Measurements from ENCODE around the gene PCDHA4.
"Not testable (repeated sequence)": the region's sequence is repeated elsewhere in the genome, so short reads cannot be mapped to it uniquely, and the experiment has no call there.

The PCDHA4 gene

DNA sequence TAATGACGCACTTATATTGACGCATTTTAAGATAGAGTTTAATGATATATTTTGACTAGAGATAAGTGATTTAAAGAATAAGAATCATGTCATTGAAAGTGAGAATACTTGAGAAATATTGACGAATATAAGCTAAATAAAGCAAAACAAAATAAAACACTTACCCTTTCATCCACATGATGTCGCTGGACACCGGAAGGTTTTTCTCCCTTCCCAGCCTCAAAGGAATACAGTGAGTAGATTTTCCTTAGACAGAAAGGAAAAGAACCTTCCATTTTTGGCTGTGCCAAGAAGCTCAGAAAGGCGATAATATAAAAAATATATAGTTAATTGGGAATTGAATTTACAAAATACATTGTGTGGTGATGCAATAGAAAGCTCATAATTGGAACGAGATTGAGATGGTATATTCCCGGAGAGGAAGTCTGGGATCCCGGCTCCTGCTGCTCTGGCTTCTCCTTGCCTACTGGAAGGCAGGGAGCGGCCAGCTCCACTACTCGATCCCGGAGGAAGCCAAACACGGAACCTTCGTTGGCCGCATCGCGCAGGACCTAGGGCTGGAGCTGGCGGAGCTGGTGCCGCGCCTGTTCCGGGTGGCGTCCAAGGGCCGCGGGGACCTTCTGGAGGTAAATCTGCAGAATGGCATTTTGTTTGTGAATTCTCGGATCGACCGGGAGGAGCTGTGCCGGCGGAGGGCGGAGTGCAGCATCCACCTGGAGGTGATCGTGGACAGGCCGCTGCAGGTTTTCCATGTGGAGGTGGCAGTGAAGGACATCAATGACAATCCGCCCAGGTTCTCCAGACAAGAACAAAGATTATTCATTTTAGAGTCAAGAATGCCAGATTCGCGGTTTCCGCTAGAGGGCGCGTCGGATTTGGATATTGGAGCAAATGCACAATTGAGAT, 14.8 kb downstream of the PCDHA4 start, which contains the start of gene PCDHA5:
TSS of gene PCDHA5 (plus strand) at position 239 of the 906 bp plus-strand sequence.
- in situ Hi-C loops (cut with MboI; ENCODE audit: low sequenced_read_pairs), result no loop called here

DNA sequence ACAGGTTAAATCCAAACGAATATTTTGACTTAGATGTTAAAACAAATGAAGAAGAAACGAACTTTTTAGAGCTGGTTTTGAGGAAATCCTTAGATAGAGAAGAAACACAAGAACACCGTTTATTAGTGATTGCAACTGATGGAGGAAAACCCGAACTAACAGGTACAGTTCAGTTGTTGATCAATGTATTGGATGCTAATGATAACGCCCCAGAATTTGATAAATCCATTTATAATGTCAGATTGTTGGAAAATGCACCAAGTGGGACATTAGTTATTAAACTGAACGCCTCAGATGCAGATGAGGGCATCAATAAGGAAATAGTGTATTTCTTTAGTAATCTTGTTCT, 15.4 kb downstream of the PCDHA4 start:
- in situ Hi-C loops (cut with MboI; ENCODE audit: low sequenced_read_pairs), result no loop called here

GRCh38 chr5:140822969-140823368, 16.1 kb downstream of the PCDHA4 start:
- in situ Hi-C loops (cut with MboI; ENCODE audit: low sequenced_read_pairs), result not testable (repeated sequence)

DNA sequence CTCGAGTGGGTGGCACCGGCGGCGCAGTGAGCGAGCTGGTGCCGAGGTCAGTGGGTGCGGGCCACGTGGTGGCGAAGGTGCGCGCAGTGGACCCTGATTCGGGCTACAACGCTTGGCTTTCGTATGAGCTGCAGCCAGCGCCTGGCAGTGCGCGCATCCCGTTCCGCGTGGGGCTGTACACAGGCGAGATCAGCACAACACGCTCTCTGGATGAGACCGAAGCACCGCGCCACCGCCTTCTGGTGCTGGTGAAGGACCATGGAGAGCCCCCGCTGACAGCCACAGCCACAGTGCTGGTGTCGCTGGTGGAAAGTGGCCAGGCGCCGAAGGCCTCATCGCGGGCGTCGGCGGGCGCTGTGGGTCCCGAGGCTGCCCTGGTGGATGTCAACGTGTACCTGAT, 16.6 kb downstream of the PCDHA4 start:
- in situ Hi-C loops (cut with MboI; ENCODE audit: low sequenced_read_pairs), result no loop called here

DNA sequence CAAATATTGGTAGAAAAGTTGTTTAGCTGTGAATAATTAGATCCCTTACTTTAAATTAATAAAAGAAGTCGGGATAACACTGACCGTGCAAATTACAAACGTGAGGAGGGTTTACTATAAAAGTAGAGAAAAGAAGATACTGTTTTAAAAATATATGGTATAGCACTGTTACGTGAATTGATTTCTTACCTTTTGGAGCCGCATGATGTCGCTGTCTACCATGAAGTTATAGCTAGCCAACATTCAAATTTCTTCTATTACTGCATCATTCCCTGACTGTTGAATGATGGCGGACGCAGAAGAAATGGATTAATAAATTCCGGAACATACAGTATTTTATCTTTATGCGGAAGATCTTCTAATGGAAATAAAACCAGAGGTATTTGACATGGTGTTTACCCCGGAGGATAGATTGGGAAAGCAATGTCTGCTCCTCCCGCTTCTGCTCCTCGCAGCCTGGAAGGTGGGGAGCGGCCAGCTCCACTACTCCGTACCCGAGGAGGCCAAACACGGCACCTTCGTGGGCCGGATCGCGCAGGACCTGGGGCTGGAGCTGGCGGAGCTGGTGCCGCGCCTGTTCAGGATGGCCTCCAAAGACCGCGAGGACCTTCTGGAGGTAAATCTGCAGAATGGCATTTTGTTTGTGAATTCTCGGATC, 21.0 kb downstream of the PCDHA4 start, which contains the start of gene PCDHA6:
TSS of gene PCDHA6 (plus strand) at position 257 of the 658 bp plus-strand sequence. CDS start at position 389, 132 bp downstream.
- in situ Hi-C loops (cut with MboI; ENCODE audit: low sequenced_read_pairs), result no loop called here

DNA sequence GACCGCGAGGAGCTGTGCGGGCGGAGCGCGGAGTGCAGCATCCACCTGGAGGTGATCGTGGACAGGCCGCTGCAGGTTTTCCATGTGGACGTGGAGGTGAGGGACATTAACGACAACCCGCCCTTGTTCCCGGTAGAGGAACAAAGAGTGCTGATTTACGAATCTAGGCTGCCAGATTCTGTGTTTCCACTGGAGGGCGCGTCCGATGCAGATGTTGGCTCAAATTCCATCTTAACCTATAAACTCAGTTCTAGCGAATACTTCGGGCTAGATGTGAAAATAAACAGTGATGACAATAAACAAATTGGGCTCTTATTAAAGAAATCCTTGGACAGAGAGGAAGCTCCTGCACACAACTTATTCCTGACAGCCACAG, 21.5 kb downstream of the PCDHA4 start:
- in situ Hi-C loops (cut with MboI; ENCODE audit: low sequenced_read_pairs), result no loop called here

- in situ Hi-C loops (cut with MboI; ENCODE audit: low sequenced_read_pairs), result not testable (repeated sequence)
These were observed 22.9 kb downstream of the PCDHA4 start for GRCh38 chr5:140829511-140830501.

GRCh38 chr5:140833993-140834392, 27.1 kb downstream of the PCDHA4 start, which contains the start of gene PCDHA7:
Gene PCDHA7 (plus strand): TSS chr5:140834269. CDS start chr5:140834384, 115 bp downstream.
- in situ Hi-C loops (cut with MboI; ENCODE audit: low sequenced_read_pairs), result no loop called here

- in situ Hi-C loops (cut with MboI; ENCODE audit: low sequenced_read_pairs), result not testable (repeated sequence)
These were observed 27.7 kb downstream of the PCDHA4 start for GRCh38 chr5:140834439-140835008.

DNA sequence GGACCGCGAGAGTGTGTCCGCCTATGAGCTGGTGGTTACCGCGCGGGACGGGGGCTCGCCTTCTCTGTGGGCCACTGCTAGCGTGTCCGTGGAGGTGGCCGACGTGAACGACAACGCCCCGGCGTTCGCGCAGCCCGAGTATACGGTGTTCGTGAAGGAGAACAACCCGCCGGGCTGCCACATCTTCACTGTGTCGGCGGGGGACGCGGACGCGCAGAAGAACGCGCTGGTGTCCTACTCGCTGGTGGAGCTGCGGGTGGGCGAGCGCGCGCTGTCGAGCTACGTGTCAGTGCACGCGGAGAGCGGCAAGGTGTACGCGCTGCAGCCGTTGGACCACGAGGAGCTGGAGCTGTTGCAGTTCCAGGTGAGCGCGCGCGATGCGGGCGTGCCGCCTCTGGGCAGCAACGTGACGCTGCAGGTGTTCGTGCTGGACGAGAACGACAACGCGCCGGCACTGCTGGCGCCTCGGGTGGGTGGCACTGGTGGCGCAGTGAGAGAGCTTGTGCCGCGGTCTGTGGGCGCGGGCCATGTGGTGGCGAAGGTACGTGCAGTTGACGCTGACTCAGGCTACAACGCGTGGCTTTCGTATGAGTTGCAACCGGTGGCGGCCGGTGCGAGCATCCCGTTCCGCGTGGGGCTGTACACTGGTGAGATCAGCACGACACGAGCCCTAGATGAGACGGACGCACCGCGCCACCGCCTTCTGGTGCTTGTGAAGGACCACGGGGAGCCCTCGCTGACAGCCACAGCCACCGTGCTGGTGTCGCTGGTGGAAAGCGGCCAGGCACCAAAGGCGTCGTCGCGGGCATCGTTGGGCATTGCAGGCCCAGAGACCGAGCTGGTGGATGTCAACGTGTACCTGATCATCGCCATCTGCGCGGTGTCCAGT, 29.0 kb downstream of the PCDHA4 start:
- in situ Hi-C loops (cut with MboI; ENCODE audit: low sequenced_read_pairs), result no loop called here

DNA sequence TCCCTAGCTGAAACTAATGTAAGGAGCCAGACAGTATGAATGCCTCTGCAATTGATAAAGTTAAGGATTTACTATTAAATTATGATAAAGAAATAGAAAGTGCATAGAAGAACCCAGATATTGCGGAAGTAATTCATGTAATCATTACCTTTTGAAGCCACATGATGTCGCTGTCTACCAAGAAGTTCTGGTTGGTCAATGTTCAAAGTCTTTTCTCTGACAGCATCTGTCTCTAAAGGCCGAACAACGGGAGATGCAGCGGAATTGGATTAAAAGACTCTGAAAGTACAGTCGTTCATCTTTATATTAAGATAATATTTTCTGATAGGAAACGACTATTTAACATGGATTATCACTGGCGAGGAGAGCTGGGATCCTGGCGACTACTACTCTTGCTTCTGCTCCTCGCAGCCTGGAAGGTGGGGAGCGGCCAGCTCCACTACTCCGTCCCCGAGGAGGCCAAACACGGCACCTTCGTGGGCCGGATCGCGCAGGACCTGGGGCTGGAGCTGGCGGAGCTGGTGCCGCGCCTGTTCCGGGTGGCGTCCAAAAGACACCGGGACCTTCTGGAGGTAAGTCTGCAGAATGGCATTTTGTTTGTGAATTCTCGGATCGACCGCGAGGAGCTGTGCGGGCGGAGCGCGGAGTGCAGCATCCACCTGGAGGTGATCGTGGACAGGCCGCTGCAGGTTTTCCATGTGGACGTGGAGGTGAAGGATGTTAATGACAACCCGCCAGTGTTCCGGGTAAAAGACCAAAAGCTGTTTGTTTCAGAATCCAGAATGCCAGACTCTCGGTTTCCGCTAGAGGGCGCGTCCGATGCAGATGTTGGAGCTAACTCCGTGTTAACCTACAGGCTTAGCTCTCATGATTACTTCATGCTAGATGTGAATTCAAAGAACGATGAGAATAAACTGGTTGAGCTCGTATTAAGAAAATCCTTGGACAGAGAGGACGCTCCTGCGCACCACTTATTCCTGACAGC, 34.4 kb downstream of the PCDHA4 start, which contains the start of gene PCDHA8:
TSS of gene PCDHA8 (plus strand) at position 210 of the 985 bp plus-strand sequence. CDS start at position 345, 135 bp downstream.
- in situ Hi-C loops (cut with MboI; ENCODE audit: low sequenced_read_pairs), result no loop called here

DNA sequence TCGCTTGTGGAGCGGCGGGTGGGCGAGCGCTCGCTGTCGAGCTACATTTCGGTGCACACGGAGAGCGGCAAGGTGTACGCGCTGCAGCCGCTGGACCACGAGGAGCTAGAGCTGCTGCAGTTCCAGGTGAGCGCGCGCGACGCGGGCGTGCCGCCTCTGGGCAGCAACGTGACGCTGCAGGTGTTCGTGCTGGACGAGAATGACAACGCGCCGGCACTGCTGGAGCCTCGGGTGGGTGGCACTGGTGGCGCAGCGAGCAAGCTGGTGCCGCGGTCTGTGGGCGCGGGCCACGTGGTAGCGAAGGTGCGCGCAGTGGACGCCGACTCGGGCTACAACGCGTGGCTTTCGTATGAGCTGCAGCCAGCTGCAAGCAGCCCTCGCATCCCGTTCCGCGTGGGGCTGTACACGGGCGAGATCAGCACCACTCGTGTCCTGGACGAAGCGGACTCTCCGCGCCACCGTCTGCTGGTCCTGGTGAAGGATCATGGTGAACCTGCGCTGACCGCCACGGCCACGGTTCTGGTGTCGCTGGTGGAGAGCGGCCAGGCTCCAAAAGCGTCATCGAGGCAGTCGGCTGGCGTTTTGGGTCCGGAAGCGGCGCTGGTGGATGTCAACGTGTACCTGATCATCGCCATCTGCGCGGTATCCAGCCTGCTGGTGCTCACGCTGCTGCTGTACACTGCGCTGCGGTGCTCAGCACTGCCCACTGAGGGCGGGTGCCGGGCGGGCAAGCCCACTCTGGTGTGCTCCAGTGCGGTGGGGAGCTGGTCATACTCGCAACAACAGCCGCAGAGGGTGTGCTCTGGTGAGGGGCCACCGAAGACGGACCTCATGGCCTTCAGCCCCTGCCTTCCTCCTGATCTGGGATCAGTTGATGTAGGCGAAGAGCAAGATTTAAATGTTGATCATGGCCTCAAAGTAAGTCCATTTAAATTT, 36.2 kb downstream of the PCDHA4 start:
- in situ Hi-C loops (cut with MboI; ENCODE audit: low sequenced_read_pairs), result no loop called here

DNA sequence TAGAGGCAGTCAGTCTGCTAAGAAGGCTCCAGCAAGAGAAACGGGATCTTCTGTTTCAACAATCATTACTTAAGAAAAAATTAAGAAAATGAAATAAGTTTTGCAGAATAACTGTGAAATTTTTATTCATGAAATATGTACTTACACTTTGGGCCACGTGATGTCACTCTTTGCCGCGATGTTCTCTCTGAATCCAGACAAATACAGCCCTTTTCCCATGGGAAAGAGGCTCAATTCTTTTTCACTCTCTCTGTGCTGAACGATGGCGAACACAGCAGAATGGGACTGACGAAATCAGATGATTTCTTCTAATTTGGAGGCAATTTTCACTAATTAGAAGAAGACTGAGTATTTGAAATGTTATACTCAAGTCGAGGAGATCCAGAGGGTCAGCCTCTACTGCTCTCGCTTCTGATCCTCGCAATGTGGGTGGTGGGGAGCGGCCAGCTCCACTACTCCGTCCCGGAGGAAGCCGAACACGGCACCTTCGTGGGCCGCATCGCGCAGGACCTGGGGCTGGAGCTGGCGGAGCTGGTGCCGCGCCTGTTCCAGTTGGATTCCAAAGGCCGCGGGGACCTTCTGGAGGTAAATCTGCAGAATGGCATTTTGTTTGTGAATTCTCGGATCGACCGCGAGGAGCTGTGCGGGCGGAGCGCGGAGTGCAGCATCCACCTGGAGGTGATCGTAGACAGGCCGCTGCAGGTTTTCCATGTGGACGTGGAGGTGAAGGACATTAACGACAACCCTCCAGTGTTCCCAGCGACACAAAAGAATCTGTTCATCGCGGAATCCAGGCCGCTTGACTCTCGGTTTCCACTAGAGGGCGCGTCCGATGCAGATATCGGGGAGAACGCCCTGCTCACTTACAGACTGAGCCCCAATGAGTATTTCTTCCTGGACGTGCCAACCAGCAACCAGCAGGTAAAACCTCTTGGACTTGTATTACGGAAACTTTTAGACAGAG, 41.6 kb downstream of the PCDHA4 start, which contains the start of gene PCDHA9:
TSS of gene PCDHA9 (plus strand) at position 244 of the 964 bp plus-strand sequence. CDS start at position 358, 114 bp downstream.
- in situ Hi-C loops (cut with MboI; ENCODE audit: low sequenced_read_pairs), result not testable (repeated sequence)

DNA sequence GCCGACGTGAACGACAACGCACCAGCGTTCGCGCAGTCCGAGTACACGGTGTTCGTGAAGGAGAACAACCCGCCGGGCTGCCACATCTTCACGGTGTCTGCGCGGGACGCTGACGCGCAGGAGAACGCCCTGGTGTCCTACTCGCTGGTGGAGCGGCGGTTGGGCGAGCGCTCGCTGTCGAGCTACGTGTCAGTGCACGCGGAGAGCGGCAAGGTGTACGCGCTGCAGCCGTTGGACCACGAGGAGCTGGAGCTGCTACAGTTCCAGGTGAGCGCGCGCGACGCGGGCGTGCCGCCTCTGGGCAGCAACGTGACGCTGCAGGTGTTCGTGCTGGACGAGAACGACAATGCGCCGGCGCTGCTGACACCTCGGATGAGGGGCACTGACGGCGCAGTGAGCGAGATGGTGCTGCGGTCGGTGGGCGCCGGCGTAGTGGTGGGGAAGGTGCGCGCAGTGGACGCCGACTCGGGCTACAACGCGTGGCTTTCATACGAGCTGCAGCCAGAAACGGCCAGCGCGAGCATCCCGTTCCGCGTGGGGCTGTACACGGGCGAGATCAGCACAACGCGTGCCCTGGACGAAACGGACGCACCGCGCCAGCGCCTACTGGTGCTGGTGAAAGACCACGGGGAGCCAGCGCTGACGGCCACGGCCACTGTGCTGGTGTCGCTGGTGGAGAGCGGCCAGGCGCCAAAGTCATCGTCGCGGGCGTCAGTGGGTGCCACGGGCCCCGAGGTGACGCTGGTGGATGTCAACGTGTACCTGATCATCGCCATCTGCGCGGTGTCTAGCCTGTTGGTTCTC, 43.2 kb downstream of the PCDHA4 start:
- in situ Hi-C loops (cut with MboI; ENCODE audit: low sequenced_read_pairs), result not testable (repeated sequence)
